DOHH2 (cell line): ENCODE data around the gene NEK1.

Experiments used
- H3F3A ChIP-seq: fragments of 200-600 bp; sonication (generic), shearing (Covaris generic); 2 replicates; pipeline ENCODE4 v1.6.0; 2016; ENCODE audit warnings: antibody characterized with exemption, mild to moderate bottlenecking; ENCODE audit not compliant: control insufficient read depth, insufficient read depth
- H3K27ac ChIP-seq: fragments of 200-600 bp; sonication (generic); 2 replicates; pipeline ENCODE4 v1.5.1; 2014; ENCODE audit warnings: low read depth, mild to moderate bottlenecking, low read length, moderate library complexity
- H3K27me3 ChIP-seq: fragments of 200-600 bp; sonication (generic); 2 replicates; pipeline ENCODE4 v1.6.1; 2014; ENCODE audit warnings: mild to moderate bottlenecking, low read length, mixed read lengths; ENCODE audit not compliant: control insufficient read depth
- H3K36me3 ChIP-seq: fragments of 200-600 bp; sonication (generic); 2 replicates; pipeline ENCODE4 v1.6.1; 2014; ENCODE audit warnings: mild to moderate bottlenecking, low read length, moderate library complexity, mixed read lengths; ENCODE audit not compliant: control insufficient read depth
- H3K4me1 ChIP-seq: fragments of 200-600 bp; sonication (generic); 2 replicates; pipeline ENCODE4 v1.6.1; 2014; ENCODE audit warnings: mild to moderate bottlenecking, low read length, mixed read lengths; ENCODE audit not compliant: control insufficient read depth
- H3K4me2 ChIP-seq: fragments of 200-600 bp; sonication (generic); 2 replicates; pipeline ENCODE4 v1.6.0; 2014; ENCODE audit warnings: mild to moderate bottlenecking, low read length, moderate library complexity
- H3K4me3 ChIP-seq: fragments of 200-600 bp; sonication (generic); 2 replicates; pipeline ENCODE4 v1.5.1; 2014; ENCODE audit warnings: mild to moderate bottlenecking, low read length, mixed read lengths
- H3K79me2 ChIP-seq: fragments of 200-600 bp; sonication (generic); 2 replicates; pipeline ENCODE4 v1.6.1; 2014; ENCODE audit warnings: mild to moderate bottlenecking, low read length, mixed read lengths; ENCODE audit not compliant: control insufficient read depth
- H3K9me2 ChIP-seq: fragments of 200-600 bp; sonication (generic); replicated peaks from 2 replicates; pipeline ENCODE4 v1.6.1; 2014; ENCODE audit warnings: mild to moderate bottlenecking, low read length, mixed read lengths; ENCODE audit not compliant: control insufficient read depth
- H3K9me3 ChIP-seq: fragments of 200-600 bp; sonication (generic); 2 replicates; pipeline ENCODE4 v1.6.1; 2014; ENCODE audit warnings: antibody characterized with exemption, low read length, mixed read lengths; ENCODE audit not compliant: control insufficient read depth, insufficient read depth
- H4K20me1 ChIP-seq: fragments of 200-600 bp; sonication (generic); 2 replicates; pipeline ENCODE4 v1.6.0; 2014; ENCODE audit warnings: low read depth, mild to moderate bottlenecking, antibody characterized with exemption, low read length, moderate library complexity; ENCODE audit not compliant: control insufficient read depth, insufficient read depth
- CTCF ChIP-seq: fragments of 200-600 bp; sonication (generic); IDR thresholded peaks from one replicate; pipeline ENCODE4 v1.5.1; 2014; ENCODE audit warnings: antibody characterized with exemption, mild to moderate bottlenecking, low read depth, low read length; ENCODE audit not compliant: poor library complexity, severe bottlenecking
- EZH2phosphoT487 ChIP-seq: fragments of 200-600 bp; sonication (generic); IDR thresholded peaks from 2 replicates; pipeline ENCODE4 v1.6.1; 2017; ENCODE audit warnings: borderline replicate concordance, mild to moderate bottlenecking, antibody characterized with exemption, low read length, moderate library complexity, mixed read lengths

The NEK1 gene

GRCh38 chr4:169657470-169658107 lies 45.2 kb upstream of the NEK1 start:
- Histone ChIP-seq H3K36me3 (peaks cover 5% of the 10 kb centered on the region), H3K9me3 (no peaks in the 10 kb centered on the region), H4K20me1 (no peaks in the 10 kb centered on the region), H3K79me2 (peaks cover 77% of the 10 kb centered on the region), H3K9me2 (no peaks in the 10 kb centered on the region), H3K4me1 (peaks cover 37% of the 10 kb centered on the region), H3K4me2 (no peak overlapping the region), H3K27me3 (no peaks in the 10 kb centered on the region), H3K4me3 (no peak overlapping the region), H3K27ac (no peak overlapping the region), H3F3A (peaks cover 17% of the 10 kb centered on the region)
- TF ChIP-seq EZH2phosphoT487 (no peak), CTCF (no peak)

- Histone ChIP-seq H3K79me2 (peaks cover 74% of the 10 kb centered on the region), H3K27ac (no peak overlapping the region), H4K20me1 (no peaks in the 10 kb centered on the region), H3K4me2 (no peak overlapping the region), H3K4me1 (peaks cover 43% of the 10 kb centered on the region), H3K36me3 (peaks cover 15% of the 10 kb centered on the region), H3K27me3 (no peaks in the 10 kb centered on the region), H3K4me3 (no peak overlapping the region), H3K9me2 (no peaks in the 10 kb centered on the region), H3F3A (peaks cover 14% of the 10 kb centered on the region), H3K9me3 (no peaks in the 10 kb centered on the region)
- TF ChIP-seq EZH2phosphoT487 = no peak
- no peak for TF ChIP-seq CTCF
Observed at GRCh38 chr4:169655401-169655800, 43.0 kb upstream of the NEK1 start.

- no peaks in the 10 kb centered on the region for H4K20me1 ChIP-seq
- no peaks in the 10 kb centered on the region for H3K27me3 ChIP-seq
- peaks cover 3% of the 10 kb centered on the region for H3F3A ChIP-seq
- no peak for TF ChIP-seq CTCF
- TF ChIP-seq EZH2phosphoT487 = no peak
- H3K4me1 ChIP-seq = peaks cover 31% of the 10 kb centered on the region
- no peak overlapping the region for H3K27ac ChIP-seq
- H3K36me3 ChIP-seq = peaks cover 15% of the 10 kb centered on the region
- no peak overlapping the region for H3K4me3 ChIP-seq
- no peaks in the 10 kb centered on the region for H3K9me2 ChIP-seq
- peaks cover 66% of the 10 kb centered on the region for H3K79me2 ChIP-seq
- no peaks in the 10 kb centered on the region for H3K9me3 ChIP-seq
- no peak overlapping the region for H3K4me2 ChIP-seq
Observed at GRCh38 chr4:169652535-169652934, 40.2 kb upstream of the NEK1 start.
